ENCODE measurements around the gene LMF1.
"Not testable (repeated sequence)": the region's sequence is repeated elsewhere in the genome, so short reads cannot be mapped to it uniquely, and the experiment has no call there.

Gene LMF1

DNA sequence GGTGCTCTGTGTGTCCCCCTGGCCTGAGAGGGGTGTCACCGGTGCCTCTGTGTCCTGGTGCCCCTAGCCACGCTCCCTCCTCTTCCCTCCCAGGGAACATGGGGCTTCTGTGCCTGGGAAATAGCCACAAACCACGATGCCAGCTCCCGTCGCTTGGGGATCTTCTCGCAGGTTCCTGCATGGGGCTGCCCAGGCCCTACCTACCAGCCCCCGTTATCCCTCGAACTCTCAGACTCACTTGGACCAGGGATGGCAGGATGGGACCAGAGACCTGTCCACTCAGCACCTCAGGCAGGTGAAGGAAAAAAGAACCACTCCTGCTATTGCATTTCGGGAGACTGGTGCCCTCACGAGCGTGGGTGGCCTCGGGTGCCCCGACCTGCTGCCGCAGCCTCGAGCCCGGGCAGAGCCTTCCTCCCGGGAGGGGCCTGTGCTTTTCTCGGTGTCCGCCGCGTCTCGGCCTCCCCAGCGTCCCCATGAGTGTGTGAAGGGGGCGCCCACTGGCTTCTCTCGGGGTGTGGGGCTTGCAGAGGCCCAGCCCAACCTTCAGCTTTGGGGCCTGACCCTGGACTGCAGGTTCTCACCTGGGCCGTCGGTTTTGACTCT is 129.2 kb downstream of the LMF1 start:
- Histone ChIP-seq H3K4me2 (ENCODE audit: low read length) (no peak overlapping the region), H3K27ac (ENCODE audit: low read length) (no peak overlapping the region), H3K27me3 (ENCODE audit: low read depth, low read length) (no peaks in the 10 kb centered on the region), H3K79me2 (ENCODE audit: low read length) (no peaks in the 10 kb centered on the region), H3K9ac (ENCODE audit: low read length) (no peak overlapping the region), H4K20me1 (ENCODE audit: insufficient read depth, low read length) (no peaks in the 10 kb centered on the region), H3K9me3 (ENCODE audit: insufficient read depth, low read length) (no peaks in the 10 kb centered on the region), H2AFZ (ENCODE audit: low read depth, low read length) (no peak overlapping the region), H3K36me3 (replicated peaks; ENCODE audit: low read depth, low read length) (no peaks in the 10 kb centered on the region), H3K4me3 (ENCODE audit: low read length) (no peak overlapping the region), H3K4me1 (ENCODE audit: low read length) (no peaks in the 10 kb centered on the region)
- no peak for TF ChIP-seq CTCF (IDR thresholded peaks at IDR 0.05; ENCODE audit: low read depth, low read length)
- no peak for TF ChIP-seq EZH2phosphoT487 (IDR thresholded peaks at IDR 0.05; ENCODE audit: low read depth)

- no peaks in the 10 kb centered on the region for H3K9me3 ChIP-seq (ENCODE audit: insufficient read depth, low read length)
- no peaks in the 10 kb centered on the region for H3K79me2 ChIP-seq (ENCODE audit: low read length)
- H3K27me3 ChIP-seq (ENCODE audit: low read depth, low read length): no peaks in the 10 kb centered on the region
- H3K36me3 ChIP-seq (replicated peaks; ENCODE audit: low read depth, low read length): no peaks in the 10 kb centered on the region
- TF ChIP-seq CTCF (IDR thresholded peaks at IDR 0.05; ENCODE audit: low read depth, low read length): no peak
- no peak for TF ChIP-seq EZH2phosphoT487 (IDR thresholded peaks at IDR 0.05; ENCODE audit: low read depth)
- no peak overlapping the region for H3K9ac ChIP-seq (ENCODE audit: low read length)
- no peak overlapping the region for H3K4me2 ChIP-seq (ENCODE audit: low read length)
- no peaks in the 10 kb centered on the region for H4K20me1 ChIP-seq (ENCODE audit: insufficient read depth, low read length)
- no peaks in the 10 kb centered on the region for H3K4me1 ChIP-seq (ENCODE audit: low read length)
- no peak overlapping the region for H3K27ac ChIP-seq (ENCODE audit: low read length)
- H2AFZ ChIP-seq (ENCODE audit: low read depth, low read length): no peak overlapping the region
- no peak overlapping the region for H3K4me3 ChIP-seq (ENCODE audit: low read length)
Measured at GRCh38 chr16:840561-841454, 130.0 kb downstream of the LMF1 start.

- Histone ChIP-seq H3K9me3 (ENCODE audit: insufficient read depth, low read length) (no peaks in the 10 kb centered on the region), H3K36me3 (replicated peaks; ENCODE audit: low read depth, low read length) (no peaks in the 10 kb centered on the region), H2AFZ (ENCODE audit: low read depth, low read length) (no peak overlapping the region), H3K4me1 (ENCODE audit: low read length) (no peaks in the 10 kb centered on the region), H4K20me1 (ENCODE audit: insufficient read depth, low read length) (no peaks in the 10 kb centered on the region), H3K4me2 (ENCODE audit: low read length) (no peak overlapping the region), H3K27ac (ENCODE audit: low read length) (no peak overlapping the region), H3K27me3 (ENCODE audit: low read depth, low read length) (no peaks in the 10 kb centered on the region), H3K79me2 (ENCODE audit: low read length) (no peaks in the 10 kb centered on the region), H3K9ac (ENCODE audit: low read length) (no peak overlapping the region), H3K4me3 (ENCODE audit: low read length) (no peak overlapping the region)
- TF ChIP-seq EZH2phosphoT487 (IDR thresholded peaks at IDR 0.05; ENCODE audit: low read depth): no peak
- no peak for TF ChIP-seq CTCF (IDR thresholded peaks at IDR 0.05; ENCODE audit: low read depth, low read length)
Measured at GRCh38 chr16:839643-840408, 131.0 kb downstream of the LMF1 start.

GRCh38 chr16:838741-839140 is 132.0 kb downstream of the LMF1 start:
- Histone ChIP-seq H3K4me3 (ENCODE audit: low read length) (no peak overlapping the region), H3K27ac (ENCODE audit: low read length) (no peak overlapping the region), H3K9ac (ENCODE audit: low read length) (no peak overlapping the region), H3K79me2 (ENCODE audit: low read length) (no peaks in the 10 kb centered on the region), H3K4me1 (ENCODE audit: low read length) (no peaks in the 10 kb centered on the region), H4K20me1 (ENCODE audit: insufficient read depth, low read length) (no peaks in the 10 kb centered on the region), H3K9me3 (ENCODE audit: insufficient read depth, low read length) (no peaks in the 10 kb centered on the region), H2AFZ (ENCODE audit: low read depth, low read length) (no peak overlapping the region), H3K4me2 (ENCODE audit: low read length) (no peak overlapping the region), H3K36me3 (replicated peaks; ENCODE audit: low read depth, low read length) (no peaks in the 10 kb centered on the region), H3K27me3 (ENCODE audit: low read depth, low read length) (no peaks in the 10 kb centered on the region)
- TF ChIP-seq EZH2phosphoT487 (IDR thresholded peaks at IDR 0.05; ENCODE audit: low read depth) (no peak), CTCF (IDR thresholded peaks at IDR 0.05; ENCODE audit: low read depth, low read length) (no peak)

DNA sequence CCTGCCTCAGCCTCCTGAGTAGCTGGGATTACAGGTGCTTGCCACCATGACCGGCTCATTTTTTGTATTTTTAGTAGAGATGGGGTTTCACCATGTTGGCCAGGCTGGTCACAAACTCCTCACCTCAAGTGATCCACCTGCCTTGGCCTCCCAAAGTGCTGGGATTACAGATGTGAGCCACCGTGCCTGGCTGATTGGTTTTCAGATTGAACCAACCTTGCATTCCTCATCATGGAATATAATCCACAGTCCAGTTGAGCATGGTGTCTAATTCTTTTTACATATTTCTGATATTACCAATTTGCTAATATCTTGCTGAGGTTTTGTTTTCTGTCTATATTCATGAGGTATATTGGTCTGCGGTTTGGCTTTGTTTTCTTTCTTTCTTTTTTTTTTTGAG is 134.0 kb downstream of the LMF1 start:
- H3K4me1 ChIP-seq (ENCODE audit: low read length); H3K36me3 ChIP-seq (replicated peaks; ENCODE audit: low read depth, low read length); H3K4me3 ChIP-seq (ENCODE audit: low read length); H3K27ac ChIP-seq (ENCODE audit: low read length); H3K27me3 ChIP-seq (ENCODE audit: low read depth, low read length); H2AFZ ChIP-seq (ENCODE audit: low read depth, low read length); H3K79me2 ChIP-seq (ENCODE audit: low read length); H3K9ac ChIP-seq (ENCODE audit: low read length); H3K9me3 ChIP-seq (ENCODE audit: insufficient read depth, low read length); H3K4me2 ChIP-seq (ENCODE audit: low read length); H4K20me1 ChIP-seq (ENCODE audit: insufficient read depth, low read length): not testable (repeated sequence)
